Measurements from ENCODE around the gene NRCAM.

NRCAM gene

GRCh38 chr7:108104324-108104723 lies 351.9 kb downstream of the NRCAM start:
- Histone ChIP-seq H3K36me3 (ENCODE audit: insufficient read depth, low read length) (no peaks in the 10 kb centered on the region), H3K9me3 (ENCODE audit: control insufficient read depth, insufficient read depth, low read length) (no peaks in the 10 kb centered on the region), H3K9ac (ENCODE audit: low read depth, low read length) (no peak overlapping the region), H3K4me1 (ENCODE audit: insufficient read depth, low read length) (no peaks in the 10 kb centered on the region)

DNA sequence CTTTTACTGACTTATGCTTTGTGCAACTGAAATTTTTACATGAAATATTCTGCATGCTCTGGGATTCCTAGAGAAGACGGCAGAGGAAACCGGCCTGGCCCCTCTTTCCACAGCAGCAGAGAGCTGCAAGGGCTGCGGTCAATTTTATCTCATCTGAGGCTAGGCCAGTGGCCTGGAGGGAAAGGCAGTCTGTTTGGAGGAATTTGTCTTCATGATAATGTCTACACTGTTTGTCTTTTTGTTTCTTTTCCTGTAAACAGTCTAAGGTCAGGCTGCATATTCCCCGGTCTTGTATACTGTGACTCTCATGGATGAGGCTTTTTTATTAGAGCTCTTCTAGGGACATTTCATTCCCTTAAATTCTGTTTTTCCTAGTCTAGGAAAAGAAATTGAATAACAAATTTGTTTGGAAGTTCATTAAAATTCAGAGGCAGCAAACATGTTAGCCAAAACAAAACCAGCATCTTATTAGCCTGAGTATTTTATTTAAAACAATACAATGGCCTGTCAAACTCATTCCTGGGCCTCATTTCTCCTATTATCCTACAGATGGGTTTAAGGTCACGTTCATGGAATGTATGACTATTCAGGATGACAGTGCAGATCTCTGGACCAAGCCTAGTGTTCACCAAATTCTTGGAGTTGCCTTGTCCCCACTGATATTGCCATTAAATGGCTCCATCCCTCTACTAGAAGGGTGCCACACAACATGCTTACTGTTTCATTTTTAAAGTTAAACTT lies 352.5 kb downstream of the NRCAM start:
- Histone ChIP-seq H3K9me3 (ENCODE audit: control insufficient read depth, insufficient read depth, low read length) (no peaks in the 10 kb centered on the region), H3K4me1 (ENCODE audit: insufficient read depth, low read length) (no peaks in the 10 kb centered on the region), H3K36me3 (ENCODE audit: insufficient read depth, low read length) (no peaks in the 10 kb centered on the region), H3K9ac (ENCODE audit: low read depth, low read length) (no peak overlapping the region)

DNA sequence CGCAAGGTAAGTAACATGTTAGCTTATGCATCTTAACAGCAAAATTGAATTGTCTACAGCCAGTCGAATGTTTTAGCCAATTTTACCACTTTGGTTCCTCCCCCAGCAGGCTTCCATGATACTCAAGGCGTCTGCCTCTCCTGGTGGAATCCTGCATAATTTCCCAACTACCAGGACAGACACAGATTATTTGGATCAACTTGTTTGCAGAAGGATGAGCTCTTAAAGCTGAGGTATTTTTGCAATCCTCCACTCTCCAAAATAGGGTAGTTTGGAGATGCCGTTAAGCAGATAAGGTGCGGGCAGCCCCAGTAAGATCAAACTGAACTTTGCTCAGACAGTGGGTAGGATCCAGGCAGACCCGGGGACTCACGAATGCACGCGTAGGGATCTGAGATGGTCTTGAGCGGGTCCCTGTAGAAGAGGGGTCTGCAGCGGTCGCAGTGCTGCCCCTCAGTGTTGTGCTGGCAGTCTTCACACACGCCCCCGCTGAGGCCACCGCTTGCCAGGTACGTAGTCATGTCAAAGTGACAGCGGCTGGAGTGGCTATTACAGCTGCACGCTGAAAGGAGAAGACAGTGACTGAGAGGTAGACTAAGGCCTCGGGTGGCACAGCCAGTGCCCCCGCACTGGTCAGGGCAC lies 353.4 kb downstream of the NRCAM start:
- Histone ChIP-seq H3K4me1 (ENCODE audit: insufficient read depth, low read length) (no peaks in the 10 kb centered on the region), H3K9ac (ENCODE audit: low read depth, low read length) (no peak overlapping the region), H3K9me3 (ENCODE audit: control insufficient read depth, insufficient read depth, low read length) (no peaks in the 10 kb centered on the region), H3K36me3 (ENCODE audit: insufficient read depth, low read length) (no peaks in the 10 kb centered on the region)

DNA sequence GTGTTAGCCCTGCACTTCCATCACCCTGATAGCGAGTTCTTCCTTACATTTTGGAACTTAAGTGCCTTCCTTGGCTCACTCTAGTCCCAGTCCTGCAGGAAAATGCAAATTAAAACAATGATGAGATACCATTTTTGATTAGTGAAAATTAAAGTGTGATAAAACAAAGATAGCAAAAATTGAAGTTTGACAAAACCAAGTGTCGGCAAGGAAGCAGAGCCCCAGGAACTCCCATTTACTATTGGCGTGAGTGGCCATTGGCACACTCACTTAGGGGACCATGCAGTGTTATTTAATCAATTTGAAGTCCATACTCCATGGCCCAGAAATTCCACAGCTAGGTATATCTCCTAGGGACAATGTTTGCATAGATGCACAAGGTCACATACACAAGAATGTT lies 354.5 kb downstream of the NRCAM start:
- Histone ChIP-seq H3K4me1 (ENCODE audit: insufficient read depth, low read length) (no peaks in the 10 kb centered on the region), H3K9ac (ENCODE audit: low read depth, low read length) (no peak overlapping the region), H3K9me3 (ENCODE audit: control insufficient read depth, insufficient read depth, low read length) (no peaks in the 10 kb centered on the region), H3K36me3 (ENCODE audit: insufficient read depth, low read length) (no peaks in the 10 kb centered on the region)

DNA sequence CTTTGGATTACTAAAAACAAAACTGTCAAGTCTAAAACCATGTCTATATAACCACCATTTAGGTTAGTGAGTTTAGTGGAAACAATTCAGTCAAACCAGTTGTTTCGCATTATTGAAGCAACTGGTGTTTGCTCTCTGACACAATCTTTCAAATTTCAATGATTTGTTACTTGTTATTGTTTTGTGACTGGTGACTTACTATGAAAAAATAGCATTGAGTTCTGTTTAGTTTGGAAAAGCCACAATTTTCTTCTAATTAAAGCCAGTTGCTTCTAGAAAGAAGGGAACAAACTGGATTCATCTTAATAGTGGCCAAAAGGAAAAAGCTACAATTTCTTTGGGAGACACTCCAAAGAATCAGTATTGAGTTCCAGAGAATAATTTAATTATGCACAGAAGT lies 356.5 kb downstream of the NRCAM start:
- H3K9ac ChIP-seq (ENCODE audit: low read depth, low read length), result no peak overlapping the region
- H3K9me3 ChIP-seq (ENCODE audit: control insufficient read depth, insufficient read depth, low read length), result no peaks in the 10 kb centered on the region
- H3K36me3 ChIP-seq (ENCODE audit: insufficient read depth, low read length), result no peaks in the 10 kb centered on the region
- H3K4me1 ChIP-seq (ENCODE audit: insufficient read depth, low read length), result no peaks in the 10 kb centered on the region

GRCh38 chr7:108097703-108098102 lies 358.5 kb downstream of the NRCAM start:
- no peaks in the 10 kb centered on the region for H3K9me3 ChIP-seq (ENCODE audit: control insufficient read depth, insufficient read depth, low read length)
- no peaks in the 10 kb centered on the region for H3K36me3 ChIP-seq (ENCODE audit: insufficient read depth, low read length)
- no peak overlapping the region for H3K9ac ChIP-seq (ENCODE audit: low read depth, low read length)
- no peaks in the 10 kb centered on the region for H3K4me1 ChIP-seq (ENCODE audit: insufficient read depth, low read length)

All from ES-I3 (cell line).